ENCODE results near the gene ELK3. TPM values are rescaled to one million over a fixed set of nuclear protein-coding genes. Genes with fewer than 3 reads are reported as not detected.

The ELK3 gene
- polyA plus RNA-seq, 2 of the 4 experiments (the other 2 are of a cell fraction), result 33.1 to 38.6 TPM

- ChIA-PET POLR2A (no interaction called here), CTCF (interaction anchor here (0.9 to 1.5 kb wide), 3 partner anchors 10 to 208 kb away, joined by 3 to 4 read pairs (median 3); partner anchors contain the start of gene CDK17)
- no peak overlapping the region for H3K27ac ChIP-seq
- FAIRE-seq, result no peak
- no peaks in the 10 kb centered on the region for H3K9me3 ChIP-seq
- no peak for DNase-seq (ENCODE audit: low read depth in 1 of 2, low spot score in 1 of 2)
- H3K4me2 ChIP-seq, result no peak overlapping the region
- no peaks in the 10 kb centered on the region for H3K4me1 ChIP-seq
- WGBS (ENCODE audit: missing lambda C conversion rate), result 83% methylated on average over 5 of the region's 5 CpGs
- H3K4me3 ChIP-seq, result no peak overlapping the region
- ATAC-seq, result no peak
- TF ChIP-seq HOXB5 (CRISPR knock-in tag; IDR thresholded peaks at IDR 0.05) (no peak), KDM1A (IDR thresholded peaks at IDR 0.05; ENCODE audit: low read depth) (no peak), GATA3 (IDR thresholded peaks at IDR 0.05; ENCODE audit: borderline replicate concordance) (no peak)
These were observed 94.9 kb downstream of the ELK3 start for GRCh38 chr12:96289067-96289466.

GRCh38 chr12:96293093-96293492 lies 98.9 kb downstream of the ELK3 start:
- ATAC-seq (no peak), FAIRE-seq (no peak), DNase-seq (ENCODE audit: low read depth in 1 of 2, low spot score in 1 of 2) (no peak)
- Histone ChIP-seq H3K9me3 (no peaks in the 10 kb centered on the region), H3K4me1 (peaks cover 3% of the 10 kb centered on the region; the same call in 1 of the 3 replicates), H3K4me2 (no peak overlapping the region), H3K27ac (no peak overlapping the region), H3K4me3 (no peak overlapping the region)
- CTCF ChIA-PET, result interaction anchor here (0.9 to 1.0 kb wide), 2 partner anchors 13 to 78 kb away, joined by 3 read pairs; no protein-coding TSS in a partner anchor
- POLR2A ChIA-PET, result interaction anchor here (0.6 kb wide), 1 partner anchor 8 kb away, joined by 4 read pairs; no protein-coding TSS in a partner anchor
- TF ChIP-seq, protein P1, sequence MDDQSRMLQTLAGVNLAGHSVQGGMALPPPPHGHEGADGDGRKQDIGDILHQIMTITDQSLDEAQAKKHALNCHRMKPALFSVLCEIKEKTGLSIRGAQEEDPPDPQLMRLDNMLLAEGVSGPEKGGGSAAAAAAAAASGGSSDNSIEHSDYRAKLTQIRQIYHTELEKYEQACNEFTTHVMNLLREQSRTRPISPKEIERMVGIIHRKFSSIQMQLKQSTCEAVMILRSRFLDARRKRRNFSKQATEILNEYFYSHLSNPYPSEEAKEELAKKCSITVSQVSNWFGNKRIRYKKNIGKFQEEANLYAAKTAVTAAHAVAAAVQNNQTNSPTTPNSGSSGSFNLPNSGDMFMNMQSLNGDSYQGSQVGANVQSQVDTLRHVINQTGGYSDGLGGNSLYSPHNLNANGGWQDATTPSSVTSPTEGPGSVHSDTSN (IDR thresholded peaks at IDR 0.05), result no peak
- TF ChIP-seq NFE2L2 (conservative IDR thresholded peaks at IDR 0.05; ENCODE audit: low read length) (no peak), JUNB (IDR thresholded peaks at IDR 0.05) (no peak)
- WGBS (ENCODE audit: missing lambda C conversion rate), result 98% methylated on average over 2 of the region's 2 CpGs

GRCh38 chr12:96294831-96295230 lies 100.7 kb downstream of the ELK3 start:
- ChIA-PET POLR2A (no interaction called here), CTCF (interaction anchor here (0.6 kb wide), 1 partner anchor 737 kb away, joined by 4 read pairs; no protein-coding TSS in a partner anchor)
- Histone ChIP-seq H3K4me3 (no peak overlapping the region), H3K4me1 (peaks cover 5% of the 10 kb centered on the region; the same call in 2 of the 3 replicates), H3K4me2 (no peak overlapping the region), H3K9me3 (no peaks in the 10 kb centered on the region), H3K27ac (no peak overlapping the region)
- DNase-seq (ENCODE audit: low read depth in 1 of 2, low spot score in 1 of 2) (no peak), ATAC-seq (no peak), FAIRE-seq (no peak)
- whole genome bisulfite sequencing (ENCODE audit: missing lambda C conversion rate), result 71% methylated on average over 3 of the region's 3 CpGs
- TF ChIP-seq RFX5 (IDR thresholded peaks at IDR 0.05) (no peak), CBX8 (IDR thresholded peaks at IDR 0.05) (no peak), CHD4 (IDR thresholded peaks at IDR 0.05; ENCODE audit: borderline replicate concordance) (no peak), PHF8 (IDR thresholded peaks at IDR 0.05; ENCODE audit: borderline replicate concordance, low read depth) (no peak), MAFK (IDR thresholded peaks at IDR 0.05; ENCODE audit: partially characterized antibody) (no peak), FOXS1 (CRISPR knock-in tag; IDR thresholded peaks at IDR 0.05) (no peak)
- TF ChIP-seq, protein P2, sequence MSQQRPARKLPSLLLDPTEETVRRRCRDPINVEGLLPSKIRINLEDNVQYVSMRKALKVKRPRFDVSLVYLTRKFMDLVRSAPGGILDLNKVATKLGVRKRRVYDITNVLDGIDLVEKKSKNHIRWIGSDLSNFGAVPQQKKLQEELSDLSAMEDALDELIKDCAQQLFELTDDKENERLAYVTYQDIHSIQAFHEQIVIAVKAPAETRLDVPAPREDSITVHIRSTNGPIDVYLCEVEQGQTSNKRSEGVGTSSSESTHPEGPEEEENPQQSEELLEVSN (IDR thresholded peaks at IDR 0.05; ENCODE audit: borderline replicate concordance, low read depth), result no peak

DNA sequence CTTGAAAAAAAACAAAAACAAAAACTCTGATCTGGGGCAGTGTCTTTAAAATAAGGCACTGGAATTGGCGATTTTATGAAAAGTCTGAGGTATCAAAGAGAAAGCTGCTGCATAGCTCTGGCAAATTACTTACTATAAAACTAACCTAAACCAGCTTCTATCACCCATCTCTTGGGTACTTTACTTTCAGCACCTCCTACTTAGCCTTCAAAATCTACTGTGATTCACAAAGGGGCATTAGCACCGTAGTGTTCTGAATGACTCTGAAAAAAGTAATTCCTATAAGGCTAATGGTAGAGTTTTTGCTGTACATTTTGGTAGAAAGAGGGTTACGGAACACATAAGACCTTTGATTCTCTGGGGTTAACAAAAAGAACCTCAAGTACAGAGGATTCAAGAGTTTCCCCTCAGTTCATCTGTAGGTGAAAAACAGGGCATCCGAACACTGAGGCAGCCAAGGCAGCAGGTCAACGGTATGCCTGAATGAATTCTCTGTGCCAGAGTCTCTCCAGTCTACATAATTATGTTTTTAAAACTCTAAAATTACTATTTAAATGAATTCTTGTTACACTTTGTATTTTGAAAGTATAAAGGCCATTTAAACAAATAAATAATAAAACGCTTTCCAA lies 101.5 kb downstream of the ELK3 start:
- FAIRE-seq (no peak), ATAC-seq (no peak), DNase-seq (ENCODE audit: low read depth in 1 of 2, low spot score in 1 of 2) (no peak)
- Histone ChIP-seq H3K27ac (no peak overlapping the region), H3K4me2 (no peak overlapping the region), H3K9me3 (no peaks in the 10 kb centered on the region), H3K4me1 (peaks cover 13% of the 10 kb centered on the region; the same call in 2 of the 3 replicates), H3K4me3 (no peak overlapping the region)
- ChIA-PET POLR2A (no interaction called here), CTCF (no interaction called here)
- TF ChIP-seq MAZ (IDR thresholded peaks at IDR 0.05; ENCODE audit: borderline replicate concordance, low read depth, low read length) (no peak), FOSB (CRISPR knock-in tag; IDR thresholded peaks at IDR 0.05) (no peak), CHD2 (IDR thresholded peaks at IDR 0.05; ENCODE audit: low read length, partially characterized antibody) (no peak), NR3C1 (IDR thresholded peaks at IDR 0.05) (no peak), CEBPB (IDR thresholded peaks at IDR 0.05) (no peak), JUN (IDR thresholded peaks at IDR 0.05) (no peak), BHLHE40 (IDR thresholded peaks at IDR 0.05; ENCODE audit: low read depth, low read length) (no peak), PHF8 (IDR thresholded peaks at IDR 0.05; ENCODE audit: borderline replicate concordance, low read depth) (no peak), RAD21 (conservative IDR thresholded peaks at IDR 0.05 in 1 of 2, IDR thresholded peaks at IDR 0.05 in 1 of 2) (no peak), ZNF302 (CRISPR knock-in tag; IDR thresholded peaks at IDR 0.05) (no peak), ZFP36 (IDR thresholded peaks at IDR 0.05; ENCODE audit: borderline replicate concordance, partially characterized antibody) (no peak), RNF2 (IDR thresholded peaks at IDR 0.05; ENCODE audit: borderline replicate concordance, low read depth) (no peak), POLR2AphosphoS2 (conservative IDR thresholded peaks at IDR 0.05; ENCODE audit: low read length) (no peak)
- TF ChIP-seq, protein P3, sequence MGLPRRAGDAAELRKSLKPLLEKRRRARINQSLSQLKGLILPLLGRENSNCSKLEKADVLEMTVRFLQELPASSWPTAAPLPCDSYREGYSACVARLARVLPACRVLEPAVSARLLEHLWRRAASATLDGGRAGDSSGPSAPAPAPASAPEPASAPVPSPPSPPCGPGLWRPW (IDR thresholded peaks at IDR 0.05), result no peak
- TF ChIP-seq, protein P4, sequence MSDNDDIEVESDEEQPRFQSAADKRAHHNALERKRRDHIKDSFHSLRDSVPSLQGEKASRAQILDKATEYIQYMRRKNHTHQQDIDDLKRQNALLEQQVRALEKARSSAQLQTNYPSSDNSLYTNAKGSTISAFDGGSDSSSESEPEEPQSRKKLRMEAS (IDR thresholded peaks at IDR 0.05), result no peak
- 88% methylated on average over 6 of the region's 6 CpGs for WGBS (ENCODE audit: missing lambda C conversion rate)

Measured in A549 (cell line).